Activated T-helper 17 cell treated with anti-CD3 and anti-CD28 coated beads, Interleukin-2, amount 50 U/mL, for 72 hours (primary cell): Measurements from ENCODE around the gene FBXL15. TPM values are rescaled to one million over a fixed set of nuclear protein-coding genes. Genes with fewer than 3 reads are reported as not detected.

ENCODE experiments used
- ATAC-seq: fragments of 150-1000 bp; cut with Tn5 transposase; replicated peaks from 2 replicates; pipeline ENCODE4 v1.10.0; 2021; ENCODE audit warnings: mild to moderate bottlenecking, moderate library complexity
- H3K27ac Mint-ChIP-seq: one replicate; pipeline ENCODE4 v1.8.0; 2022; ENCODE audit warnings: mixed read lengths
- H3K27me3 Mint-ChIP-seq: one replicate; pipeline ENCODE4 v1.8.0; 2022; ENCODE audit warnings: mixed read lengths
- H3K36me3 Mint-ChIP-seq: one replicate; pipeline ENCODE4 v1.8.0; 2022; ENCODE audit warnings: low read depth, mild to moderate bottlenecking, mixed read lengths
- H3K4me1 Mint-ChIP-seq: one replicate; pipeline ENCODE4 v1.8.0; 2022; ENCODE audit warnings: mixed read lengths
- H3K4me3 Mint-ChIP-seq: one replicate; pipeline ENCODE4 v1.8.0; 2022; ENCODE audit warnings: mild to moderate bottlenecking, mixed read lengths
- H3K9me3 Mint-ChIP-seq: one replicate; pipeline ENCODE4 v1.8.0; 2022; ENCODE audit warnings: mixed read lengths
- total RNA-seq, 2 donors: library from RNA; stranded (reverse); gene quantifications; one replicate each; pipeline ENCODE4 v1.2.3, GENCODE V29; 2022

FBXL15 gene
- total RNA-seq, 2 donors from 2014 or later: 12.6 to 15.4 TPM

- peaks cover 19% of the 10 kb centered on the region for H3K4me1 Mint-ChIP-seq
- H3K27ac Mint-ChIP-seq: peak overlapping the region; percentile 37
- H3K4me3 Mint-ChIP-seq: peak overlapping the region; percentile 85
- H3K36me3 Mint-ChIP-seq: peaks cover 5% of the 10 kb centered on the region
- peaks cover 28% of the 10 kb centered on the region for H3K27me3 Mint-ChIP-seq
- no peaks in the 10 kb centered on the region for H3K9me3 Mint-ChIP-seq
- no peak for ATAC-seq
Measured at GRCh38 chr10:102411341-102412255, 9.0 kb upstream of the FBXL15 start.

DNA sequence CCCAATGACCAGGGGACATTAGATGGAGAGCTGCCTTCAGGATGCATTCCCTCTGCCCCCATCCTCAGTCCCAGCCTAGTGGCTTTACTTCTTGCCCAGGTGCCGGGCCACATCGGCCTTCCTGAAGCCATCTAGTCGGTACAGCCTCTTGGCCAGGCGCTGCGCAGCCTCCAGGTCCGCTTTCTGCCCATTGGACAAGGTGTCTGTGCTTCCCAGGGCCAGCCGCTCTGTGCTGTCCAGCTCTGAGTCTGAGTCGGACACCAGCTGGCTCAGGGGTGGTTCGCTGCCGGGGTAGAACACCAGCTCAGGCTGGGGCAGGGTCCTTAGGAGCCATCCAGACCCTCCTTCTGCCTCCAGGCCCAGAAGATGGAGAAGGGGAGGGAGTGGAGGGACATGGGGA is 8.3 kb upstream of the FBXL15 start:
- Mint-ChIP-seq H3K4me3 (no peak overlapping the region), H3K4me1 (peaks cover 19% of the 10 kb centered on the region), H3K27ac (no peak overlapping the region), H3K27me3 (peaks cover 33% of the 10 kb centered on the region), H3K36me3 (peaks cover 5% of the 10 kb centered on the region), H3K9me3 (no peaks in the 10 kb centered on the region)
- ATAC-seq: no peak

DNA sequence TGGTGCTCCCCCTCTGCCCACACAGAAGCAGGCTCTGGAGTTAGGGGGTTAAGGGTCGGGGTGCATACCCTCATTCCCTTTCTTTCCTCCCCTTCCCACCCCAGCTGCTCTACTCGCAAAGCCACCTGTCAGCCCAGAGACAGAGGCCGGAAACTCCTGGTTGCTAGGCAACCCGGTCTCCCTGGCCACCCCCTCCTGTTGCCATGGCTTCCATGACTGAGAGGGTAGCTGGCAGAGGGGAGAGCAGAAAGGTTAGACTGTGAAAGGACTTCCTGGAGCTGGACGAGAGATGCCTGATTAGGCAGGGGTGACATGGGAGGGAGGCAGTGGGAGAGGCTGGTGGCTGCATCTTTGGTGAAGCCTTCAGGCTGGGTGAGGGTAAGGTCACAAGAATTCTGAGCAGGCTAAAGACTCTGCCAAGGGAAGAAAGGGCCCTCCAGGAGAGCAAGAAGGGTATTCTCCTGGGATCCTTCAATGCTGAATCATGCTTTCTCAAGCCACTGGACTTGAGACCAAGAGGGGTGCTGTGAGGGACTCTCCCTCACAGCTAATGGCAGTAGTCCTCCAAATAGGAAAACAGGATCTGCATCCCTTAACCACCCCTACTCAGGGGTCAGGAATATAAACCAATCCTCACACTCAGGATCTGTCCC is 7.5 kb upstream of the FBXL15 start:
- peak; percentile 31 for ATAC-seq
- Mint-ChIP-seq H3K36me3 (peaks cover 2% of the 10 kb centered on the region), H3K4me3 (no peak overlapping the region), H3K27me3 (peaks cover 37% of the 10 kb centered on the region), H3K9me3 (no peaks in the 10 kb centered on the region), H3K27ac (peak overlapping the region; percentile 19), H3K4me1 (peaks cover 16% of the 10 kb centered on the region)

- ATAC-seq: no peak
- Mint-ChIP-seq H3K27ac (no peak overlapping the region), H3K4me1 (peaks cover 13% of the 10 kb centered on the region), H3K4me3 (no peak overlapping the region), H3K27me3 (peaks cover 34% of the 10 kb centered on the region), H3K9me3 (no peaks in the 10 kb centered on the region), H3K36me3 (no peaks in the 10 kb centered on the region)
Measured at GRCh38 chr10:102413806-102414561, 6.7 kb upstream of the FBXL15 start.

DNA sequence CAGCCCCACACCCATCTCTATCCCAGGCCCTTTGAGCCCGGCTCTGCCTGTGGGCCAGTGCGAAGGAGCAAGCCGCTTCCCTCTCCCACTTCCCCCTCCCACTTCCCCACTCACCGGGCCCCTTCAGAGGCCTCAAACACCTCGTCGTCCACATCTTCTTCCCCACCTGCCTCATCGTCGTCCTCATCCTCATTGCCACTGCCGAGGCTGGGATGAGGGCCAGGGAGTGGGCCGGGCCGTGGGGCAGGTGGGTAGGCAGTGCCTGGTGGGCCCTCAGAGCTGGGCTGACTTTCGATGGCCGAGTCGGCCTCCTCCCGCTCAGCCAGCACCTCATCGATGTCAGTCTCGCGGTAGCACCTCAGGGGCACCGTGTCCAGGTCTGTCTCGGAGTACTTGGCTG is 5.9 kb upstream of the FBXL15 start:
- Mint-ChIP-seq H3K4me1 (peaks cover 12% of the 10 kb centered on the region), H3K27me3 (peaks cover 31% of the 10 kb centered on the region), H3K36me3 (no peaks in the 10 kb centered on the region), H3K9me3 (no peaks in the 10 kb centered on the region), H3K4me3 (no peak overlapping the region), H3K27ac (no peak overlapping the region)
- no peak for ATAC-seq

DNA sequence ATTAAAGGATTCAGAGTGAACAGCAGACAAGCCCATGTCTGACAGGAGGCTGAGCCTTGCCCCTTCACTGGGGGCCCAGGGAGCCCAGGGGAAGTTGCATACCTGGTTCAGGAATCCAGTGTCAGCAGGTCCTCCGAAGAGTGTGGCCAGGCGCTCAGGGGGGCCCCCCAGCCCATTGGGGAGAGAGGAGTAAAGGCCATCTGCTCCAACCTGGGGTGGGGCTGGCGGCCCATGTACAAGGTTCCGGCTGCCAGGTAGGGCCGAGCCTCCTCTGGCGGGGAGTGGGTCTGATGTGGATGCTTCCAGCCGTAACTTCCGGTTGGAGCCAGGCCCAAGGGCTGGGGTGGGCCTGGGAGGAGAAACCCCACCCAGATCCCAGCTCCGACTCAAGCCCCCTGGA is 4.4 kb upstream of the FBXL15 start:
- peaks cover 6% of the 10 kb centered on the region for H3K4me1 Mint-ChIP-seq
- no peak overlapping the region for H3K4me3 Mint-ChIP-seq
- peaks cover 24% of the 10 kb centered on the region for H3K27me3 Mint-ChIP-seq
- no peaks in the 10 kb centered on the region for H3K9me3 Mint-ChIP-seq
- peaks cover 7% of the 10 kb centered on the region for H3K36me3 Mint-ChIP-seq
- no peak for ATAC-seq
- H3K27ac Mint-ChIP-seq: no peak overlapping the region

DNA sequence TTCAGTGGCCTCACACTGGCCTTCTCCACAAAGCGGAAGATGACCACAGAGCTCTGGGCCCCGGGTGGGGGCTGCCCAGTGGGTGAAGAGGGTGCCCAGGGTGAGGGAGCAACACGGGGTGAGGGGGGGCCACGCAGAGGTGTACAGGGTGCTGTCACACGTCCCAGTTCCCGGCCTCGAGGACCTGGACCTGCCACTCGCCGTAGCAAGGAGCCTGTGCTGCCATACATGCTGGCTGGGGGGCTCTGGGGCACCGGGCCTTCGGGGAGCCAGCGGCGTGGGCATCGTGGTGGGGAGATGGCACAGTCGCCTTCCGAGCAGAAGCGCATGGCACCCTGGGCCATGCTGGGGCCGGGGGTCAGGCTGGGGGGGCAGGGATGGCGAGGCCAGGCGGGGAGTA is 3.9 kb upstream of the FBXL15 start:
- no peak overlapping the region for H3K27ac Mint-ChIP-seq

GRCh38 chr10:102418622-102419268 is 1.9 kb upstream of the FBXL15 start, which contains the start of gene PSD:
TSS of gene PSD (minus strand) at chr10:102418785. CDS start at chr10:102417038, 1,747 bp downstream.
- Mint-ChIP-seq H3K36me3 (peaks cover 15% of the 10 kb centered on the region), H3K4me1 (peaks cover 5% of the 10 kb centered on the region), H3K27me3 (peaks cover 22% of the 10 kb centered on the region), H3K27ac (peak within 1 kb of the TSS; percentile 58), H3K9me3 (no peaks in the 10 kb centered on the region), H3K4me3 (peak within 1 kb of the TSS; percentile 99)
- ATAC-seq: no peak

More for the DNA sequence above, 3.9 kb upstream of the FBXL15 start:
- H3K36me3 Mint-ChIP-seq: peaks cover 7% of the 10 kb centered on the region
- peaks cover 22% of the 10 kb centered on the region for H3K27me3 Mint-ChIP-seq
- H3K4me1 Mint-ChIP-seq: peaks cover 5% of the 10 kb centered on the region
- no peaks in the 10 kb centered on the region for H3K9me3 Mint-ChIP-seq
- H3K4me3 Mint-ChIP-seq: no peak overlapping the region
- no peak for ATAC-seq

GRCh38 chr10:102419269-102420180 is 1.1 kb upstream of the FBXL15 start:
- peak overlapping the region; percentile 95 for H3K27ac Mint-ChIP-seq
- H3K27me3 Mint-ChIP-seq: peaks cover 19% of the 10 kb centered on the region
- no peaks in the 10 kb centered on the region for H3K9me3 Mint-ChIP-seq
- H3K4me1 Mint-ChIP-seq: peaks cover 5% of the 10 kb centered on the region
- H3K36me3 Mint-ChIP-seq: peaks cover 16% of the 10 kb centered on the region
- peak overlapping the region; percentile 99 for H3K4me3 Mint-ChIP-seq
- ATAC-seq: no peak

GRCh38 chr10:102420181-102420713 is 389 bp upstream of the FBXL15 start:
- no peak for ATAC-seq
- Mint-ChIP-seq H3K27me3 (peaks cover 19% of the 10 kb centered on the region), H3K27ac (peak overlapping the region; percentile 95), H3K4me3 (peak overlapping the region; percentile 99), H3K9me3 (no peaks in the 10 kb centered on the region), H3K4me1 (peaks cover 5% of the 10 kb centered on the region), H3K36me3 (peaks cover 16% of the 10 kb centered on the region)

- peak; percentile 1 for ATAC-seq
- peaks cover 11% of the 10 kb centered on the region for H3K27me3 Mint-ChIP-seq
- H3K27ac Mint-ChIP-seq: no peak overlapping the region
- peaks cover 6% of the 10 kb centered on the region for H3K4me1 Mint-ChIP-seq
- H3K4me3 Mint-ChIP-seq: peak overlapping the region; percentile 99
- H3K9me3 Mint-ChIP-seq: no peaks in the 10 kb centered on the region
- peaks cover 16% of the 10 kb centered on the region for H3K36me3 Mint-ChIP-seq
Measured at GRCh38 chr10:102421507-102421756, 796 bp downstream of the FBXL15 start.

GRCh38 chr10:102421757-102422512 is 1.3 kb downstream of the FBXL15 start:
- H3K9me3 Mint-ChIP-seq: no peaks in the 10 kb centered on the region
- peak overlapping the region; percentile 46 for H3K27ac Mint-ChIP-seq
- ATAC-seq: peak; percentile 15
- peaks cover 11% of the 10 kb centered on the region for H3K4me1 Mint-ChIP-seq
- peaks cover 10% of the 10 kb centered on the region for H3K27me3 Mint-ChIP-seq
- peaks cover 16% of the 10 kb centered on the region for H3K36me3 Mint-ChIP-seq
- peak overlapping the region; percentile 99 for H3K4me3 Mint-ChIP-seq
